Activated effector memory CD4-positive, alpha-beta T cell treated with anti-CD3 and anti-CD28 coated beads, Interleukin-2, amount 50 U/mL, for 16 hours (primary cell): ENCODE results near the gene RTEL1.
A peak's percentile ranks its signal among the peaks of the same experiment; 100 is the strongest.

Experiments used
- DNase-seq: peaks from one replicate; pipeline ENCODE4 v3.0.0-alpha.2; 2020

Gene RTEL1

GRCh38 chr20:63731410-63731809 is 73.3 kb downstream of the RTEL1 start:
- peak; percentile 33 for DNase-seq

DNA sequence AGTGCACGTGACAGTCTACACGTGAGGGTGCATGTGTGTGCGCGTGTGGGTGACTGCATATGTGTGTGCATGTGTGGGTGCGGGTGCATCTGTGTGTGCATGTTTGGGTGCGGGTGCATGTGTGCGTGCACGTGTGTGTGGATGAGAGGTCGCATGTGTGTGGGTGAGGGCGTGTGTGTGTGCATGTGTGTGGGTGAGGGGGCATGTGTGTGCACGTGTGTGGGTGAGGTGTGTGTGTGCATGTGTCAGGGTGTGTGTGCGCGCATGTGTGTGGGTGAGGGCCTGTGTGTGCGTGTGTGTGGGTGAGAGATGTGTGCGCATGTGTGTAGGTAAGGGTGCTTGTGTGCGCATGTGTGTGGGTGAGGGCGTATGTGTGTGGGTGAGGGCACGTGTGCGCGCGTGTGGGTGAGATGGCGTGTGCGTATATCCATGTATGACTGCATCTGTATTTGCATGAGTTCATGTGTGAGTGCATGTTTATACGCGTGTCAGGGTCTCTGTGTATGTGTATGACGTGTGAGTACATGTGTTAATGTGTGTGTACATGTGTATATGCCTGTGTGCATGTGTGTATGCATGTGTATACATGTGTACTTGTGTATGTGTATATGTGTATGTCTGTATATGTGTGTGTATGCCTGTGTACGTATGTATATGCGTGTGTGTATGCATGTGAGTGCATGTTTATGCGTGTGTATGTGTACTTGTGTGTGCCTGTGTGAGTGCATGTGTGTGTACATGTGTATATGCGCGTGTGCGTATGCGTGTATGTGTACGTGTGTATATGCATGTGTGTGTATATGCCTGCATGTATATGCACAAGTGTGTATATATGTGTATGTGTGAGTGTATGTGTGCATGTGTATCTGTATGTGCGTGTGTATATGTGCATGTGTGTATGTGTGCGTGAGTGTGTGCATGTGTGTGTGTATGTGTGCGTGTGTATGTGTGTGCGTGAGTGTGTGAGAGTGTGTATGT is 74.3 kb downstream of the RTEL1 start:
- DNase-seq: peak; percentile 44

- peak; percentile 62 for DNase-seq
Observed at GRCh38 chr20:63733117-63733516, 75.0 kb downstream of the RTEL1 start.

DNA sequence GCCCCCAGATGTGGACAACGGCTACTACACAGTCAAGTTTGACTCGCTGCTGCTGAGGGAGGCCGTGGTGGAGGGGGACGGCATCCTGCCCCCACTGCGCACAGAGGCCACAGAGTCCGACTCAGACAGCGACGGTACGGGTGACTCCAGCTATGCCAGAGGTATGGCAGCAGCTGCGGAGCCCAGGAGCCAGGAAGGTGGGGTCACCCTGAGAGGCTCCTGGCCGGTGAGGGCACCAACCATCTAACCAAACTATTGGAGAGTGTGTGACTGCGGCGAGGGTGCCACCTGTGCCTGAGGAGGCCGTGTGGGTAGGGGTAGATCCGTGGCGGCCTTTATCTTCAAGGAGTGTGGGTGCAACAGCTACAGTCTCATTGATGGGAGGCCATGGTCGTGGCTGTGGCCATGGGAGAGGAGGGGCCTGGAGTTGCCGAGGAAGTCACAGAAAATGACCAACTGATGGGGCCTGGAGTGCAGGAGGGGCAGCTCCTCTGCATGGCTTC is 75.5 kb downstream of the RTEL1 start:
- DNase-seq: peak; percentile 61

DNA sequence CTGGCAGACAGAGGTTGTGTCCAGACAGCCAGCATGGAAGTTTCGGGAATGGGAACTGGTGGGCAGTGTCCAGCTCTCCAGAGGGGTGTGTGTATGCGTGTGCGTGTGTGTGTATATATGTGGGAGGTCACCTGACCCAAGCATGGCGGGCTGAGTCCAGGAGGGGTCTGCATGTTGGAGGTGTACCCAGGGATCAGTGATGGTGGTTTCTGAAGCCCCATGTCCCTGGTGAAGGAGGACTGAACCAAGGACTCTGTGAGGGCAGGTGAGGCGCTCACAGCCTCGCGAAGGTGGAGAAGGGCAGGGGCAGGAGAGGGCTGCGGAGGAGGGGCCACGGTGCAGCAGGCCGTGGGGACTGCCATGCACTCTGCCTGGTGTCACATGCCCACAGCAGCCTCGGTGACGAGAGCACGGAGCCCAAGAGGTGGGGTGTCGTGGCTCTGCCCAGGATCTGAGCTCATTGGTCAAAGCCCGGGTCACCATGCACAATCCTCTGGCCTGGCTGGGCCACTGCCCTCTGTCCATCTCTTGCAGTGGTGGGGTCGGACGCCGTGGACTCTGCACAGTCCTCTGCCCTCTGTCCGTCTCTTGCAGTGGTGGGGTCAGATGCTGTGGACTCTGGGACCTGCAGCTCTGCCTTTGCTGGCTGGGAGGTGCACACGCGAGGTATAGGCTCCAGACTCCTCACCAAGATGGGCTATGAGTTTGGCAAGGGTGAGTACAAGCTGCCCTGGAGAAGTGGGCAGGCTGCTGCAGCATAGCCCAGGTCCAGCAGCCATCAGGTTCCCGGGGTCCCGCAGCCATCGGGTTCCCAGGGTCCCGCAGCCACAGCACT is 76.2 kb downstream of the RTEL1 start:
- DNase-seq: peak; percentile 60

DNA sequence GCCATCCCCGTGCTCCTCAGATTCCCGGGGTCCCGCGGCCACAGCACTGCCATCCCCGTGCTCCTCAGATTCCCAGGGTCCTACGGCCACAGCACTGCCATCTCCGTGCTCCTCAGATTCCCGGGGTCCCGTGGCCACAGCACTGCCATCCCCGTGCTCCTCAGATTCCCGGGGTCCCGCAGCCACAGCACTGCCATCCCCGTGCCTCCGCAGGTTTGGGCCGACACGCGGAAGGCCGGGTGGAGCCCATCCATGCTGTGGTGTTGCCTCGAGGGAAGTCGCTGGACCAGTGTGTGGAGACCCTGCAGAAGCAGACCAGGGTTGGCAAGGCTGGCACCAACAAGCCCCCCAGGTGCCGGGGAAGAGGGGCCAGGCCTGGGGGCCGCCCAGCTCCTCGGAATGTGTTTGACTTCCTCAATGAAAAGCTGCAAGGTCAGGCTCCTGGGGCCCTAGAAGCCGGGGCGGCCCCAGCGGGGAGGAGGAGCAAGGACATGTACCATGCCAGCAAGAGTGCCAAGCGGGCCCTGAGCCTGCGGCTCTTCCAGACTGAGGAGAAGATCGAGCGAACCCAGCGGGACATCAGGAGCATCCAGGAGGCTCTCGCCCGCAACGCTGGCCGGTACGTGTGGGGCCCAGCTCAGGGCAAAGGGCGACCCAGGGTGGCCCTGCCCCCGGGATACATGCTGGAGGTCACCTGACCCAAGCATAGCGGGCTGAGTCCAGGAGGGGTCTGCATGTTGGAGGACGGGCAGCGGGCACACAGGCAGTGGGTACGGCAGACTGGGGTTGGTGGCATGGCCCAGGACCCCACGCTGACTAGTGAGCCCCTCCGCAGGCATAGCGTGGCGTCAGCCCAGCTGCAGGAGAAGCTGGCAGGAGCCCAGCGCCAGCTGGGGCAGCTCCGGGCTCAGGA is 77.1 kb downstream of the RTEL1 start:
- DNase-seq: peak; percentile 61

- DNase-seq: peak; percentile 89
Observed at GRCh38 chr20:63735859-63736718, 78.0 kb downstream of the RTEL1 start, which contains the start of gene LIME1. LIME1 (plus strand) TSS chr20:63736664; CDS start chr20:63737550, 886 bp downstream.

- DNase-seq: peak; percentile 84
Observed at GRCh38 chr20:63736893-63737694, 79.0 kb downstream of the RTEL1 start.

- no peak for DNase-seq
Observed at GRCh38 chr20:63737695-63737944, 79.5 kb downstream of the RTEL1 start.

GRCh38 chr20:63737945-63738686 is 80.0 kb downstream of the RTEL1 start:
- DNase-seq: peak; percentile 80

DNA sequence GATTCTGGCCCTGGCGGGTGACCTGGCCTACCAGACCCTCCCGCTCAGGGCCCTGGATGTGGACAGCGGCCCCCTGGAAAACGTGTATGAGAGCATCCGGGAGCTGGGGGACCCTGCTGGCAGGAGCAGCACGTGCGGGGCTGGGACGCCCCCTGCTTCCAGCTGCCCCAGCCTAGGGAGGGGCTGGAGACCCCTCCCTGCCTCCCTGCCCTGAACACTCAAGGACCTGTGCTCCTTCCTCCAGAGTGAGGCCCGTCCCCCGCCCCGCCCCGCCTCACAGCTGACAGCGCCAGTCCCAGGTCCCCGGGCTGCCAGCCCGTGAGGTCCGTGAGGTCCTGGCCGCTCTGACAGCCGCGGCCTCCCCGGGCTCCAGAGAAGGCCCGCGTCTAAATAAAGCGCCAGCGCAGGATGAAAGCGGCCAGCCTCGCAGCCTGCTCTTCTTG is 80.6 kb downstream of the RTEL1 start:
- peak; percentile 81 for DNase-seq

- peak; percentile 90 for DNase-seq
Observed at GRCh38 chr20:63739130-63740069, 81.3 kb downstream of the RTEL1 start, which contains the start of gene SLC2A4RG. SLC2A4RG (plus strand) TSS chr20:63739776; CDS start chr20:63739913, 137 bp downstream.

DNA sequence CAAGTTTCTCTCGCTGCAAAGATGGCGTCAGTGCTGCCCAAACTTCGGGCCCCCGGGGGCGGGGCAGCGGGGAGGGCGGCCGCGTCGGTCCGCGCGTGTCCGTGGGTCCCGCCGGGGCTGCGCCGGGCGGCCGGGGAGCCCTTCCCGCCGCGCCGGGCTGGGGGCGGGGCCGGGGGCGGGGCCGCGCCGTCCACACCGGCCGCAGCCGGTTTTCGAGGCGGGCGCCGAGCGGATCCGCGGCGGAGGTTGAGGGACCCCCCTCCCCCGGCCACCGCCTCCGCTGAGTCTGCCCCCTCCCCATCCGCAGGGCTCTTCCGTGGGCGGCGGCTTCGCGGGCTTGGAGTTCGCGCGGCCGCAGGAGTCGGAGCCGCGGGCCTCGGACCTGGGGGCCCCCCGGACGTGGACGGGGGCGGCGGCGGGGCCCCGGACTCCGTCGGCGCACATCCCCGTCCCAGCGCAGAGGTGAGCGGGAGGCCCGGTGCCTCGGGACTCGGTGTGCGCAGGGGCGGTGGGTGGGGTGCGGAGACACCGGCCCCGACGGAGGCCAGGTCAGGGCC is 82.0 kb downstream of the RTEL1 start:
- DNase-seq: peak; percentile 86

- DNase-seq: peak; percentile 77
Observed at GRCh38 chr20:63740627-63741353, 82.7 kb downstream of the RTEL1 start.

DNA sequence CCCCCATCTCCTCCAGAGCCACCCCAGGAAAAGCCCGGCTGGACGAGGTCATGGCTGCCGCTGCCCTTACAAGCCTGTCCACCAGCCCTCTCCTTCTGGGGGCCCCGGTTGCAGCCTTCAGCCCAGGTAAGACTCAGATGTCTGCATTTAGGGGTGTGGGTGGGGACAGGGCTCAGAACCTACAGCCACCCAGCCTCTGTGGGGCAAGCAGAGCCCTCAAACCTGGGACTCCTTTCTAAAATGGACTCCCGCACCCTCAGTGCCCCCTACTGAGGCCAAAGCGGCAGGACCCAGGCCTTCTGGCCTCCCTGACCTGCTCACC is 83.2 kb downstream of the RTEL1 start:
- DNase-seq: peak; percentile 64

DNA sequence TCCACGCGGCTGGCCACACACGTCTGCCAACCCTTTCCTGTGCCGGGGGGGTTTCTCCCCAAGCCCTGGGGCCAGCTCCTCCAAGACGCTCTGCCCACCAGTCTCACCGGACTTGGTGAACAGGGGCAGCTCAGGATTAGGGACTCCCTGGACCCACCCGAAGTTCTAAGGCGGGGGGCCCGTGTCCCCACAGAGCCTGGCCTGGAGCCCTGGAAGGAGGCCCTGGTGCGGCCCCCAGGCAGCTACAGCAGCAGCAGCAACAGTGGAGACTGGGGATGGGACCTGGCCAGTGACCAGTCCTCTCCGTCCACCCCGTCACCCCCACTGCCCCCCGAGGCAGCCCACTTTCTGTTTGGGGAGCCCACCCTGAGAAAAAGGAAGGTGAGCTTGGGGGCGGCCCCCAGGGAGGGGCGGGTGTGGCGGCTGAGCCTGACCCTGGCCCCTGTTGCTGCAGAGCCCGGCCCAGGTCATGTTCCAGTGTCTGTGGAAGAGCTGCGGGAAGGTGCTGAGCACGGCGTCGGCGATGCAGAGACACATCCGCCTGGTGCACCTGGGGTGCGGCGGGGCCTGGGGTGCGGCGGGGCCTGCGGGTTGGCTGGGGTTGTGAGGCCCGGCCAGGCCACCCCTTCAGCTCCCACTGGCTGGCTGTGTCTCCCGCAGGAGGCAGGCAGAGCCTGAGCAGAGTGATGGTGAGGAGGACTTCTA is 83.7 kb downstream of the RTEL1 start:
- no peak for DNase-seq
